Thoracic aorta endothelial cell (primary cell): ENCODE measurements around the gene ESRRA. TPM values are rescaled to one million over a fixed set of nuclear protein-coding genes. Genes with fewer than 3 reads are reported as not detected.

Experiments
- small RNA-seq: library from RNA; depleted of rRNA; stranded (forward); fragments of <200 nt; gene quantifications from one replicate; pipeline ENCODE3, GENCODE V24; 2012
- total RNA-seq: library from RNA; depleted of rRNA; stranded (reverse); fragments of >200 nt; gene quantifications from 2 replicates; pipeline ENCODE4 v1.2.3, GENCODE V29; 2012

ESRRA gene
- 26.4 and 27.5 TPM in 2 replicates for total RNA-seq

GRCh38 chr11:64305075-64305690, at the start of gene ESRRA:
Gene ESRRA (plus strand): TSS chr11:64305524. CDS start chr11:64307180, 1,656 bp downstream.

GRCh38 chr11:64284048-64284961, 21.0 kb upstream of the ESRRA start, which contains the start of gene BAD:
Gene BAD (minus strand): TSS chr11:64284665. CDS start chr11:64284368, 297 bp downstream.

GRCh38 chr11:64284962-64285884, 20.1 kb upstream of the ESRRA start, which contains the start of gene GPR137:
Gene GPR137 (plus strand): TSS chr11:64285848. CDS start chr11:64286525, 677 bp downstream.

GRCh38 chr11:64291262-64291751, 14.0 kb upstream of the ESRRA start, which contains the start of gene KCNK4:
Gene KCNK4 (plus strand): TSS chr11:64291302. CDS start chr11:64293019, 1,717 bp downstream.

GRCh38 chr11:64299847-64300648, 5.3 kb upstream of the ESRRA start, which contains the start of gene CATSPERZ:
Gene CATSPERZ (plus strand): TSS chr11:64300358. CDS start chr11:64300411, 53 bp downstream.

GRCh38 chr11:64317325-64317960, 12.1 kb downstream of the ESRRA start, which contains the start of gene TRMT112:
Gene TRMT112 (minus strand): TSS chr11:64317559. CDS start chr11:64317526, 33 bp downstream.

GRCh38 chr11:64317961-64318765, 12.8 kb downstream of the ESRRA start, which contains the start of gene PRDX5:
Gene PRDX5 (plus strand): TSS chr11:64318121. CDS start chr11:64318216, 95 bp downstream.

GRCh38 chr11:64339754-64340408, 34.6 kb downstream of the ESRRA start, which contains the start of gene CCDC88B:
Gene CCDC88B (plus strand): TSS chr11:64340204. CDS start chr11:64340267, 63 bp downstream.

GRCh38 chr11:64358907-64359711, 53.8 kb downstream of the ESRRA start, which contains the start of gene RPS6KA4:
Gene RPS6KA4 (plus strand): TSS chr11:64359162. CDS start chr11:64359236, 74 bp downstream.

Small RNAs within 50 kb of the gene (small RNA-seq; reads per million reads assigned to genes)
- not detected for gene MIR7155
- not detected for gene RF00019

Other genes starting within 250 kb of the ESRRA start
- 12.4 and 18.5 TPM in 2 replicates for gene MACROD1, start 139.4 kb upstream of the ESRRA start, total RNA-seq
- gene STIP1, start 119.4 kb upstream of the ESRRA start, total RNA-seq = 247 and 273 TPM in 2 replicates
- gene FERMT3, start 98.8 kb upstream of the ESRRA start, total RNA-seq = 124 and 138 TPM in 2 replicates
- gene TRPT1, start 79.3 kb upstream of the ESRRA start, total RNA-seq = 18.2 and 22.8 TPM in 2 replicates
- gene NUDT22, start 79.2 kb upstream of the ESRRA start, total RNA-seq = 27.9 and 34.0 TPM in 2 replicates
- 8.1 and 8.9 TPM in 2 replicates for gene DNAJC4, start 75.0 kb upstream of the ESRRA start, total RNA-seq
- gene VEGFB, start 70.9 kb upstream of the ESRRA start, total RNA-seq = 11.0 and 14.8 TPM in 2 replicates
- gene FKBP2, start 64.4 kb upstream of the ESRRA start, total RNA-seq = 23.8 and 34.0 TPM in 2 replicates
- gene PPP1R14B, start 58.6 kb upstream of the ESRRA start, total RNA-seq = 258 and 294 TPM in 2 replicates
- 61.2 and 61.6 TPM in 2 replicates for gene PLCB3, start 54.0 kb upstream of the ESRRA start, total RNA-seq
- 49.2 and 51.7 TPM in 2 replicates for gene BAD, start 20.9 kb upstream of the ESRRA start, total RNA-seq
- gene GPR137, start 19.7 kb upstream of the ESRRA start, total RNA-seq = 9.1 and 9.7 TPM in 2 replicates
- gene KCNK4, start 14.2 kb upstream of the ESRRA start, total RNA-seq = 0.07 TPM in 1 of 2 replicates, not detected in the other
- 0.27 and 0.57 TPM in 2 replicates for gene CATSPERZ, start 5.2 kb upstream of the ESRRA start, total RNA-seq
- gene TRMT112, start 12.0 kb downstream of the ESRRA start, total RNA-seq = 172 and 196 TPM in 2 replicates
- 108 and 151 TPM in 2 replicates for gene PRDX5, start 12.6 kb downstream of the ESRRA start, total RNA-seq
- gene CCDC88B, start 34.7 kb downstream of the ESRRA start, total RNA-seq = 1.1 and 1.9 TPM in 2 replicates
- 35.1 and 49.9 TPM in 2 replicates for gene RPS6KA4, start 53.6 kb downstream of the ESRRA start, total RNA-seq